Activated CD4-positive, alpha-beta T cell treated with anti-CD3 and anti-CD28 coated beads, Interleukin-2, amount 50 U/mL, for 48 hours (primary cell): Measurements from ENCODE around the gene PDCL2.

Experiments
- DNase-seq, 2 experiments: peaks; one replicate each; pipeline ENCODE4 v3.0.0-alpha.2; 2020

Gene PDCL2

GRCh38 chr4:55530691-55531090 is 61.4 kb downstream of the PDCL2 start:
- no peak for DNase-seq

- no peak for DNase-seq
Measured at GRCh38 chr4:55530167-55530566, 61.9 kb downstream of the PDCL2 start.

- no peak for DNase-seq
Measured at GRCh38 chr4:55528491-55528890, 63.6 kb downstream of the PDCL2 start.

GRCh38 chr4:55524844-55525571 is 67.0 kb downstream of the PDCL2 start:
- no peak for DNase-seq

- DNase-seq: no peak
Measured at GRCh38 chr4:55518442-55518841, 73.6 kb downstream of the PDCL2 start.

GRCh38 chr4:55517526-55518229 is 74.4 kb downstream of the PDCL2 start:
- no peak for DNase-seq

- no peak for DNase-seq
Measured at GRCh38 chr4:55512922-55513571, 79.0 kb downstream of the PDCL2 start.

- no peak for DNase-seq
Measured at GRCh38 chr4:55512077-55512476, 80.0 kb downstream of the PDCL2 start.

- DNase-seq: no peak
Measured at GRCh38 chr4:55510685-55511084, 81.4 kb downstream of the PDCL2 start.

GRCh38 chr4:55509266-55509665 is 82.8 kb downstream of the PDCL2 start:
- no peak for DNase-seq

- no peak for DNase-seq
Measured at GRCh38 chr4:55507612-55508011, 84.4 kb downstream of the PDCL2 start.
